SK-N-SH (cell line): ENCODE measurements around the gene BCAT1. TPM values are rescaled to one million over a fixed set of nuclear protein-coding genes. Genes with fewer than 3 reads are reported as not detected.

Experiments
- CTCF ChIA-PET: fragments of 300-600, 350-600 bp; formaldehyde crosslinking; extraction: SDS; loops from one replicate; lab custom pipeline; 2021; lab: Yijun Ruan, JAX
- POLR2A ChIA-PET: fragments of 350-600 bp; sonication (Branson Sonifier 250); formaldehyde crosslinking; extraction: SDS; loops from one replicate; lab custom pipeline; 2020; ENCODE audit warnings: antibody characterized with exemption, inconsistent platforms; lab: Yijun Ruan, JAX
- DNase-seq: peaks from one replicate; pipeline ENCODE4 v3.0.0; 2012
- H2AFZ ChIP-seq: fragments of 200-600 bp; sonication (generic); 2 replicates; pipeline ENCODE4 v1.8.1; 2016; ENCODE audit warnings: antibody characterized with exemption, mild to moderate bottlenecking, low read depth
- H3F3A ChIP-seq: fragments of 200-600 bp; sonication (generic); replicated peaks from 2 replicates; pipeline ENCODE3; 2016; ENCODE audit warnings: antibody characterized with exemption, mild to moderate bottlenecking; ENCODE audit not compliant: insufficient read depth
- H3K27ac ChIP-seq, 2 experiments: fragments of 200-500 bp in 1 of 2; fragments of 200-600 bp in 1 of 2; sonication (Bioruptor generic) in 1 of 2; sonication (generic), shearing (Covaris generic) in 1 of 2; 2 replicates each; pipeline versions ENCODE4 v1.5.1 to v1.6.1; 2014 to 2016; ENCODE audit warnings: low read depth in 2 of 2, inconsistent platforms in 1 of 2, low read length in 1 of 2, mild to moderate bottlenecking in 1 of 2, mixed read lengths in 1 of 2
- H3K27me3 ChIP-seq: fragments of 200-600 bp; sonication (generic), shearing (Covaris generic); 2 replicates; pipeline ENCODE4 v1.6.1; 2016; ENCODE audit warnings: mixed run types; ENCODE audit not compliant: insufficient read depth
- H3K36me3 ChIP-seq, 2 experiments: fragments of 200-500 bp in 1 of 2; fragments of 200-600 bp in 1 of 2; sonication (Bioruptor generic) in 1 of 2; sonication (generic) in 1 of 2; replicated peaks in 1 of 2; 2 replicates each; pipeline versions ENCODE3 to v1.5.1; 2014 to 2016; ENCODE audit warnings: low read length in 1 of 2, mild to moderate bottlenecking in 1 of 2; ENCODE audit not compliant: insufficient read depth in 2 of 2, control insufficient read depth in 1 of 2
- H3K4me1 ChIP-seq, 2 experiments: fragments of 200-500 bp in 1 of 2; fragments of 200-600 bp in 1 of 2; sonication (Bioruptor generic) in 1 of 2; sonication (generic), shearing (Covaris generic) in 1 of 2; 2 replicates each; pipeline versions ENCODE4 v1.5.1 to v1.6.1; 2014 to 2016; ENCODE audit warnings: low read depth in 1 of 2, low read length in 1 of 2, mixed run types in 1 of 2; ENCODE audit not compliant: insufficient read depth in 2 of 2, control insufficient read depth in 1 of 2
- H3K4me2 ChIP-seq: fragments of 200-600 bp; sonication (generic), shearing (Covaris generic); 2 replicates; pipeline ENCODE4 v1.6.1; 2017; ENCODE audit warnings: mixed run types
- H3K4me3 ChIP-seq, 2 experiments: fragments of 200-500 bp in 1 of 2; fragments of 200-600 bp in 1 of 2; sonication (Bioruptor generic) in 1 of 2; sonication (generic), shearing (Covaris generic) in 1 of 2; 2 replicates each; pipeline versions ENCODE4 v1.5.1 to v1.8.1; 2014 to 2016; ENCODE audit warnings: low read depth in 2 of 2, inconsistent platforms in 1 of 2, low read length in 1 of 2, mild to moderate bottlenecking in 1 of 2, mixed read lengths in 1 of 2, moderate library complexity in 1 of 2
- H3K79me2 ChIP-seq: fragments of 200-600 bp; sonication (generic); 2 replicates; pipeline ENCODE4 v1.8.1; 2017; ENCODE audit warnings: mild to moderate bottlenecking; ENCODE audit not compliant: insufficient read depth
- H3K9ac ChIP-seq: fragments of 200-600 bp; sonication (generic); 2 replicates; pipeline ENCODE4 v1.6.1; 2017; ENCODE audit warnings: mixed run types
- H3K9me2 ChIP-seq: fragments of 200-600 bp; sonication (generic); 2 replicates; pipeline ENCODE4 v1.6.1; 2017; ENCODE audit warnings: mixed run types
- H3K9me3 ChIP-seq: fragments of 200-600 bp; sonication (generic); 2 replicates; pipeline ENCODE4 v1.6.1; 2017; ENCODE audit warnings: mixed run types, mild to moderate bottlenecking, moderate library complexity
- H4K20me1 ChIP-seq: fragments of 200-600 bp; sonication (generic); 2 replicates; pipeline ENCODE4 v1.6.1; 2017; ENCODE audit warnings: mild to moderate bottlenecking, mixed run types; ENCODE audit not compliant: insufficient read depth
- EP300 ChIP-seq, 2 experiments: IDR thresholded peaks; 2 replicates each; pipeline versions ENCODE4 v1.4.0 to v1.6.1; 2012; ENCODE audit warnings: borderline replicate concordance in 1 of 2, low read depth in 1 of 2, low read length in 1 of 2
- FOXJ3 ChIP-seq: sonication (generic); formaldehyde crosslinking; IDR thresholded peaks from 2 replicates; pipeline ENCODE4 v1.5.1; 2020; ENCODE audit warnings: mild to moderate bottlenecking, missing genetic modification reagents
- MXI1 ChIP-seq: IDR thresholded peaks from 2 replicates; pipeline ENCODE4 v1.6.1; 2012; ENCODE audit warnings: mild to moderate bottlenecking, low read depth, low read length, improper control_type of control experiment
- NFIC ChIP-seq: IDR thresholded peaks from 2 replicates; pipeline ENCODE4 v1.4.0; 2012; ENCODE audit warnings: borderline replicate concordance
- NRF1 ChIP-seq: IDR thresholded peaks from 2 replicates; pipeline ENCODE4 v1.6.1; 2012; ENCODE audit warnings: low read depth, mild to moderate bottlenecking, low read length
- TAF1 ChIP-seq: IDR thresholded peaks from 2 replicates; pipeline ENCODE4 v1.6.1; 2012; ENCODE audit warnings: low read depth, mild to moderate bottlenecking, low read length, moderate library complexity, borderline replicate concordance
- WGBS: methylation state at CpG from one replicate; pipeline ENCODE4 v1.1.6; 2017; ENCODE audit warnings: low lambda C conversion rate; 5-methylcytosine and 5-hydroxymethylcytosine counted together
- polyA plus RNA-seq, 3 experiments: library from polyadenylated mRNA; depleted of rRNA; stranded (reverse); fragments of >200 nt; gene quantifications; 2 replicates each; pipeline ENCODE4 v1.2.3, GENCODE V29; 2012
- TF ChIP-seq, protein P1 (sequence below): fragments of 150-350 bp; IDR thresholded peaks from 2 replicates; pipeline ENCODE4 v1.6.1; 2017; ENCODE audit warnings: antibody characterized with exemption, low read length, low read depth, borderline replicate concordance
- TF ChIP-seq, protein P2 (sequence below): fragments of 150-350 bp; IDR thresholded peaks from 2 replicates; pipeline ENCODE4 v1.6.1; 2016; ENCODE audit warnings: mild to moderate bottlenecking, low read depth, low read length
- TF ChIP-seq, protein P3 (sequence below): IDR thresholded peaks from 2 replicates; pipeline ENCODE4 v1.4.0; 2012; ENCODE audit warnings: low read depth, borderline replicate concordance

Gene BCAT1
- polyA plus RNA-seq, 1 of the 3 experiments (the other 2 are of a cell fraction), result 7.7 TPM

DNA sequence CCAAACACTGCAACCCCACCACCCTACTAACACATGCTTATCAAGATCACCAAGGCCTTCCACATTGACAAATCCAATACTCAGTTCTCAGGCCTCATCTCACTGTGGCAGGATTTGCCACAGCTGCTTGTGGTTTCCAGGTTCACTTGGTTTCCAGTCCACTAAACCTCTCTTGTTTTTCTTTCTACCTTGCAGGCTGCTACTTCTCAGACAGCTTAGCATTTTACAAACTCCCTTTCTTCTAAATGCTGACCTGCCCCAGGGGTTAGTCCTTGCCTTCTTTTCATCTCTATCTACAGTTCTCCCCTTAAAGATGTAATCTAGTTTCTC, 84.1 kb downstream of the BCAT1 start:
- TF ChIP-seq NFIC, result no peak
- no peak for TF ChIP-seq EP300 (IDR thresholded peaks at IDR 0.05; ENCODE audit: borderline replicate concordance in 1 of 2, low read depth in 1 of 2, low read length in 1 of 2)
- TF ChIP-seq, protein P1, sequence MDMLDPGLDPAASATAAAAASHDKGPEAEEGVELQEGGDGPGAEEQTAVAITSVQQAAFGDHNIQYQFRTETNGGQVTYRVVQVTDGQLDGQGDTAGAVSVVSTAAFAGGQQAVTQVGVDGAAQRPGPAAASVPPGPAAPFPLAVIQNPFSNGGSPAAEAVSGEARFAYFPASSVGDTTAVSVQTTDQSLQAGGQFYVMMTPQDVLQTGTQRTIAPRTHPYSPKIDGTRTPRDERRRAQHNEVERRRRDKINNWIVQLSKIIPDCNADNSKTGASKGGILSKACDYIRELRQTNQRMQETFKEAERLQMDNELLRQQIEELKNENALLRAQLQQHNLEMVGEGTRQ, result no peak
- Histone ChIP-seq H3K36me3 (peaks cover 8 to 60% of the 10 kb centered on the region in 2 experiments), H3K27me3 (no peaks in the 10 kb centered on the region), H3K27ac (peak overlapping the region in 1 of 2 experiments; percentile 27; a peak in 2 of 4 replicates), H2AFZ (no peak overlapping the region), H3K4me1 (peaks cover 0 to 12% of the 10 kb centered on the region in 2 experiments; a peak in 1 of 4 replicates), H3K9ac (no peak overlapping the region), H3K9me3 (no peaks in the 10 kb centered on the region; the same call in 1 of the 2 replicates), H3K4me2 (0 out of 2 replicates have a peak overlapping the region, but pooled peaks have one; percentile 9), H3K79me2 (peaks cover 20% of the 10 kb centered on the region), H4K20me1 (no peaks in the 10 kb centered on the region), H3F3A (peaks cover 8% of the 10 kb centered on the region), H3K9me2 (no peaks in the 10 kb centered on the region), H3K4me3 (no peak overlapping the region)
- POLR2A ChIA-PET, result no interaction called here
- peak; percentile 8 for DNase-seq
- CTCF ChIA-PET, result no interaction called here

DNA sequence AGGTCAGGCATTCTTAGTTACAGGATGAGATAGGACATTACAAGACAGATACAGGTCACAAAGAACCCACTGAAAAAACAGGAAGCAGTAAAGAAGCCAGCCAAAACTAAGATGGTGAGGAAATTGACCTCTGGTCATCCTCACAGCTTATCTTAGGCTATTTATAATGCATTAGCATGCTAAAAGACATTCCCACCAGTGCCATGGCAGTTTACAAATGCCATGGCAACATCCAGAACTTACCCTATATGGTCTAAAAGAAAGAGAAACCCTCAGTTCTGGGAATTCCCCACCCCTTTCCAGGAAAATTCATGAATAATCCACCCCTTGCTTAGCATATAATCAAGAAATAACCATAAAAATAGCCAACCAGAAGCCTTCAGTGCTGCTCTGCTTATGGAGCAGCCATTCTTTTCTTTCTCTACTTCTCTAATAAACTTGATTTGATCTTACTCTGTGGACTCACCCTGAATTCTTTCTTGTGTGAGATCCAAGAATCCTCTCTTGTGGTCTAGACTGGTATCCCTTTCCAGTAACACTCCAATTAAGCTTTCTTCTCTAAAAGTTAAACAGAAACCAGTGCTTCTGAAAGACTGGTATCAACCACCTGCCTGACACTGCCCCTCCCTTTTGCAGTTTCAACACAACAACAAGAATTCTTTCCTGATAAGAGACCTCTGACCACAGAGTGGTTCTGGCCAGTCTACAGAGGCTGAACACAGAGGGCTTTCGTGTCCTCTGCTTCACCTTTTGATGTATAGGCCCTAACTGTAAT, 86.9 kb downstream of the BCAT1 start:
- WGBS, result 100% methylated on average over 1 of the region's 1 CpG

More for the DNA sequence above, 86.9 kb downstream of the BCAT1 start:
- DNase-seq, result no peak
- Histone ChIP-seq H3K9me3 (no peaks in the 10 kb centered on the region; the same call in 1 of the 2 replicates), H4K20me1 (no peaks in the 10 kb centered on the region), H3K4me2 (no peak overlapping the region), H2AFZ (no peak overlapping the region), H3K36me3 (peaks cover 8 to 60% of the 10 kb centered on the region in 2 experiments), H3K4me1 (peaks cover 2 to 12% of the 10 kb centered on the region in 2 experiments; a peak in 2 of 4 replicates), H3K9me2 (no peaks in the 10 kb centered on the region), H3K4me3 (no peak overlapping the region), H3K9ac (no peak overlapping the region), H3K27me3 (no peaks in the 10 kb centered on the region), H3K27ac (peak overlapping the region in 1 of 2 experiments; percentile 22; a peak in 2 of 4 replicates), H3K79me2 (no peaks in the 10 kb centered on the region; the same call in none of the 2 replicates), H3F3A (peaks cover 8% of the 10 kb centered on the region)
- ChIA-PET POLR2A (no interaction called here), CTCF (interaction anchor here (3.4 kb wide), 1 partner anchor 10 kb away, joined by 26 read pairs; no protein-coding TSS in a partner anchor)
- TF ChIP-seq, protein P2, sequence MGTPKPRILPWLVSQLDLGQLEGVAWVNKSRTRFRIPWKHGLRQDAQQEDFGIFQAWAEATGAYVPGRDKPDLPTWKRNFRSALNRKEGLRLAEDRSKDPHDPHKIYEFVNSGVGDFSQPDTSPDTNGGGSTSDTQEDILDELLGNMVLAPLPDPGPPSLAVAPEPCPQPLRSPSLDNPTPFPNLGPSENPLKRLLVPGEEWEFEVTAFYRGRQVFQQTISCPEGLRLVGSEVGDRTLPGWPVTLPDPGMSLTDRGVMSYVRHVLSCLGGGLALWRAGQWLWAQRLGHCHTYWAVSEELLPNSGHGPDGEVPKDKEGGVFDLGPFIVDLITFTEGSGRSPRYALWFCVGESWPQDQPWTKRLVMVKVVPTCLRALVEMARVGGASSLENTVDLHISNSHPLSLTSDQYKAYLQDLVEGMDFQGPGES, result no peak
- TF ChIP-seq NRF1, result no peak
- TF ChIP-seq, protein P3, sequence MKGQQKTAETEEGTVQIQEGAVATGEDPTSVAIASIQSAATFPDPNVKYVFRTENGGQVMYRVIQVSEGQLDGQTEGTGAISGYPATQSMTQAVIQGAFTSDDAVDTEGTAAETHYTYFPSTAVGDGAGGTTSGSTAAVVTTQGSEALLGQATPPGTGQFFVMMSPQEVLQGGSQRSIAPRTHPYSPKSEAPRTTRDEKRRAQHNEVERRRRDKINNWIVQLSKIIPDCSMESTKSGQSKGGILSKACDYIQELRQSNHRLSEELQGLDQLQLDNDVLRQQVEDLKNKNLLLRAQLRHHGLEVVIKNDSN, result no peak
- TF ChIP-seq FOXJ3, result no peak
- TF ChIP-seq TAF1, result no peak
- no peak for TF ChIP-seq MXI1
